GM23338 (cell line): Measurements from ENCODE around the gene UTP18. TPM values are rescaled to one million over a fixed set of nuclear protein-coding genes. Genes with fewer than 3 reads are reported as not detected.

Experiments used
- ATAC-seq: fragments of 200-7000 bp; cut with Tn5 transposase; 3 replicates; pipeline ENCODE4 v1.9.1; 2020
- DNase-seq: peaks from one replicate; pipeline ENCODE4 v3.0.0-alpha.2; 2015; ENCODE audit warnings: low spot score
- H2AFZ ChIP-seq: fragments of 200-600 bp; sonication (generic); 2 replicates; pipeline ENCODE4 v1.8.0; 2016; ENCODE audit warnings: antibody characterized with exemption, mild to moderate bottlenecking, moderate library complexity
- H3F3A ChIP-seq: fragments of 200-600 bp; sonication (generic); replicated peaks from 2 replicates; pipeline ENCODE4 v1.8.0; 2017; ENCODE audit warnings: antibody characterized with exemption, mixed run types, low read depth
- H3K27ac ChIP-seq: fragments of 200-600 bp; sonication (generic); 2 replicates; pipeline ENCODE4 v1.6.1; 2016; ENCODE audit warnings: low read depth
- H3K27me3 ChIP-seq: fragments of 200-600 bp; sonication (generic); 2 replicates; pipeline ENCODE4 v1.8.0; 2016; ENCODE audit warnings: mild to moderate bottlenecking, mixed run types, moderate library complexity; ENCODE audit not compliant: insufficient read depth
- H3K36me3 ChIP-seq: fragments of 200-600 bp; sonication (generic); 2 replicates; pipeline ENCODE4 v1.8.0; 2016; ENCODE audit warnings: mild to moderate bottlenecking; ENCODE audit not compliant: insufficient read depth
- H3K4me1 ChIP-seq: fragments of 200-600 bp; sonication (generic); 2 replicates; pipeline ENCODE4 v1.8.0; 2016; ENCODE audit warnings: mild to moderate bottlenecking, moderate library complexity; ENCODE audit not compliant: insufficient read depth
- H3K4me2 ChIP-seq: fragments of 200-600 bp; sonication (generic); 2 replicates; pipeline ENCODE4 v1.7.1; 2017; ENCODE audit warnings: mixed run types
- H3K4me3 ChIP-seq: fragments of 200-600 bp; sonication (generic); 2 replicates; pipeline ENCODE4 v1.6.1; 2016; ENCODE audit warnings: mixed run types
- H3K79me2 ChIP-seq: fragments of 200-600 bp; sonication (generic); replicated peaks from 2 replicates; pipeline ENCODE4 v1.8.0; 2017; ENCODE audit warnings: mild to moderate bottlenecking; ENCODE audit not compliant: insufficient read depth
- H3K9me2 ChIP-seq: fragments of 200-600 bp; sonication (generic); 2 replicates; pipeline ENCODE4 v1.8.0; 2017; ENCODE audit not compliant: insufficient read depth
- H4K20me1 ChIP-seq: fragments of 200-600 bp; sonication (generic); replicated peaks from 2 replicates; pipeline ENCODE4 v1.8.0; 2017; ENCODE audit warnings: mild to moderate bottlenecking; ENCODE audit not compliant: insufficient read depth
- H3K27ac Mint-ChIP-seq: 2 replicates; pipeline ENCODE4 v1.8.0; 2020; ENCODE audit warnings: inconsistent platforms, mild to moderate bottlenecking, moderate library complexity, mixed read lengths
- H3K27me3 Mint-ChIP-seq: 3 replicates; pipeline ENCODE4 v1.8.0; 2022; ENCODE audit warnings: low read depth, mild to moderate bottlenecking, moderate library complexity, mixed read lengths, inconsistent platforms; ENCODE audit not compliant: insufficient read depth, poor library complexity
- H3K36me3 Mint-ChIP-seq: 3 replicates; pipeline ENCODE4 v1.8.0; 2021; ENCODE audit warnings: low read depth, mild to moderate bottlenecking, inconsistent platforms, moderate library complexity, mixed read lengths
- H3K4me1 Mint-ChIP-seq: 3 replicates; pipeline ENCODE4 v1.8.0; 2020; ENCODE audit warnings: mild to moderate bottlenecking, inconsistent platforms, mixed read lengths
- H3K4me3 Mint-ChIP-seq: 3 replicates; pipeline ENCODE4 v1.8.0; 2021; ENCODE audit warnings: moderate library complexity, mild to moderate bottlenecking, inconsistent platforms, mixed read lengths
- H3K9me3 Mint-ChIP-seq: 3 replicates; pipeline ENCODE4 v1.8.0; 2020; ENCODE audit warnings: moderate library complexity, mild to moderate bottlenecking, inconsistent platforms, mixed read lengths
- ETS1 ChIP-seq: IDR thresholded peaks from 2 replicates; pipeline ENCODE4 v1.6.1; 2016; ENCODE audit warnings: antibody characterized with exemption
- EZH2 ChIP-seq: fragments of 200-600 bp; sonication (generic); IDR thresholded peaks from one replicate; pipeline ENCODE4 v1.8.0; 2017; ENCODE audit warnings: antibody characterized with exemption, mild to moderate bottlenecking, low read depth; ENCODE audit not compliant: unreplicated experiment
- NANOG ChIP-seq: IDR thresholded peaks from 2 replicates; pipeline ENCODE4 v1.6.1; 2016; ENCODE audit warnings: antibody characterized with exemption, borderline replicate concordance
- POLR2AphosphoS5 ChIP-seq: IDR thresholded peaks from 2 replicates; pipeline ENCODE4 v1.6.1; 2016; ENCODE audit warnings: antibody characterized with exemption, low read depth
- REST ChIP-seq: IDR thresholded peaks from one replicate; pipeline ENCODE4 v1.6.1; 2018; ENCODE audit warnings: antibody characterized with exemption; ENCODE audit not compliant: unreplicated experiment
- STAT1 ChIP-seq: IDR thresholded peaks from one replicate; pipeline ENCODE4 v1.6.1; 2016; ENCODE audit warnings: antibody characterized with exemption; ENCODE audit not compliant: unreplicated experiment
- ZNF331 ChIP-seq: fragments of 250-450 bp; sonication (Bioruptor Pico); IDR thresholded peaks from 2 replicates; pipeline ENCODE4 v1.5.0; 2020; ENCODE audit warnings: low read depth, mild to moderate bottlenecking, moderate library complexity
- ZNF462 ChIP-seq: fragments of 250-450 bp; sonication (Bioruptor Pico); IDR thresholded peaks from 2 replicates; pipeline ENCODE4 v1.5.0; 2020; ENCODE audit warnings: mild to moderate bottlenecking, moderate library complexity
- polyA plus RNA-seq: library from polyadenylated mRNA; unstranded; fragments of >200 nt; fragmentation: Nextera tagmentation; extraction: Ambion mirVana; gene quantifications from 2 replicates; pipeline ENCODE4 v1.2.1, GENCODE V29; 2016
- total RNA-seq: library from RNA; depleted of rRNA; stranded (reverse); fragments of >200 nt; shearing (Covaris generic); gene quantifications from 2 replicates; pipeline ENCODE4 v1.2.3, GENCODE V29; 2014

UTP18 gene
- total and polyA plus RNA-seq, 2 experiments from 2014 or later: 79.4 to 87.9 TPM

- TF ChIP-seq EZH2: no peak
- TF ChIP-seq POLR2AphosphoS5: no peak
- TF ChIP-seq REST: no peak
- TF ChIP-seq ZNF331 (CRISPR knock-in tag): no peak
- TF ChIP-seq ZNF462: no peak
- TF ChIP-seq NANOG: no peak
- TF ChIP-seq STAT1: no peak
- TF ChIP-seq ETS1: no peak
- Mint-ChIP-seq H3K36me3 (peaks cover 73% of the 10 kb centered on the region), H3K4me3 (no peak overlapping the region), H3K27me3 (peaks cover 2% of the 10 kb centered on the region), H3K4me1 (no peaks in the 10 kb centered on the region), H3K27ac (no peak overlapping the region), H3K9me3 (no peaks in the 10 kb centered on the region)
- H3K4me3 ChIP-seq: no peak overlapping the region
- no peaks in the 10 kb centered on the region for H3K27me3 ChIP-seq
- no peaks in the 10 kb centered on the region for H3K9me2 ChIP-seq
- no peaks in the 10 kb centered on the region for H3F3A ChIP-seq
- no peak overlapping the region for H3K4me2 ChIP-seq
- DNase-seq (no peak), ATAC-seq (no peak)
- no peak overlapping the region for H2AFZ ChIP-seq
- H3K36me3 ChIP-seq: peaks cover 66% of the 10 kb centered on the region; the same call in 1 of the 2 replicates
- H4K20me1 ChIP-seq: peaks cover 6% of the 10 kb centered on the region; the same call in 1 of the 2 replicates
- H3K27ac ChIP-seq: no peak overlapping the region
- H3K4me1 ChIP-seq: no peaks in the 10 kb centered on the region
- H3K79me2 ChIP-seq: 0 out of 2 replicates have a peak, but pooled peaks cover 5% of the 10 kb centered on the region
These were observed 45.4 kb upstream of the UTP18 start for GRCh38 chr17:51214920-51215319.
